ENCODE data around the gene ZBTB32.
"Not testable (repeated sequence)": the region's sequence is repeated elsewhere in the genome, so short reads cannot be mapped to it uniquely, and the experiment has no call there.

Gene ZBTB32

GRCh38 chr19:35720648-35721047 is 16.3 kb downstream of the ZBTB32 start:
- DNase-seq: no peak

- no peak for DNase-seq
Observed at GRCh38 chr19:35721374-35721773, 17.0 kb downstream of the ZBTB32 start.

GRCh38 chr19:35722461-35722860 is 18.1 kb downstream of the ZBTB32 start:
- DNase-seq: no peak

GRCh38 chr19:35722897-35723296 is 18.5 kb downstream of the ZBTB32 start:
- DNase-seq: no peak

GRCh38 chr19:35723671-35724070 is 19.3 kb downstream of the ZBTB32 start:
- no peak for DNase-seq

GRCh38 chr19:35724132-35724531 is 19.8 kb downstream of the ZBTB32 start:
- DNase-seq: not testable (repeated sequence)

- DNase-seq: no peak
Observed at GRCh38 chr19:35724560-35724959, 20.2 kb downstream of the ZBTB32 start.

- no peak for DNase-seq
Observed at GRCh38 chr19:35725216-35725861, 21.0 kb downstream of the ZBTB32 start.

GRCh38 chr19:35727053-35727955 is 22.9 kb downstream of the ZBTB32 start:
- DNase-seq: no peak

- DNase-seq: no peak
Observed at GRCh38 chr19:35727956-35728706, 23.8 kb downstream of the ZBTB32 start.

- no peak for DNase-seq
Observed at GRCh38 chr19:35729021-35729420, 24.7 kb downstream of the ZBTB32 start.

GRCh38 chr19:35729763-35730162 is 25.4 kb downstream of the ZBTB32 start:
- DNase-seq: no peak

- DNase-seq: no peak
Observed at GRCh38 chr19:35730326-35730725, 26.0 kb downstream of the ZBTB32 start.

- no peak for DNase-seq
Observed at GRCh38 chr19:35731353-35731752, 27.0 kb downstream of the ZBTB32 start.

GRCh38 chr19:35731779-35732405 is 27.5 kb downstream of the ZBTB32 start:
- no peak for DNase-seq

- no peak for DNase-seq
Observed at GRCh38 chr19:35732540-35733179, 28.3 kb downstream of the ZBTB32 start.

GRCh38 chr19:35733180-35734125 is 29.1 kb downstream of the ZBTB32 start:
- DNase-seq: no peak

GRCh38 chr19:35734273-35734672 is 29.9 kb downstream of the ZBTB32 start:
- DNase-seq: no peak

GRCh38 chr19:35734889-35735288 is 30.5 kb downstream of the ZBTB32 start:
- no peak for DNase-seq

- DNase-seq: no peak
Observed at GRCh38 chr19:35736913-35737886, 32.8 kb downstream of the ZBTB32 start.

Measured in effector CD8-positive, alpha-beta T cell (primary cell).